Activated CD8-positive, alpha-beta T cell treated with anti-CD3 and anti-CD28 coated beads for 36 hours (primary cell): Measurements from ENCODE around the gene ACTR3C. TPM values are rescaled to one million over a fixed set of nuclear protein-coding genes. Genes with fewer than 3 reads are reported as not detected.

Experiments
- ATAC-seq: fragments of 200-7000 bp; cut with Tn5 transposase; one replicate; pipeline ENCODE4 v1.10.0; 2021; ENCODE audit warnings: mild to moderate bottlenecking, moderate library complexity
- CTCF ChIA-PET: fragments of 350-600 bp; sonication (Branson Sonifier 250); formaldehyde crosslinking; loops from one replicate; lab custom pipeline; 2021; ENCODE audit warnings: antibody characterized with exemption; lab: Charles Lee
- POLR2A ChIA-PET: fragments of 350-600 bp; sonication (Branson Sonifier 250); formaldehyde crosslinking; loops from one replicate; lab custom pipeline; 2021; ENCODE audit warnings: antibody characterized with exemption; lab: Charles Lee
- DNase-seq: peaks from one replicate; pipeline ENCODE4 v3.0.0-alpha.2; 2020
- H3K27ac Mint-ChIP-seq: one replicate; pipeline ENCODE4 v1.8.0; 2021; ENCODE audit warnings: mild to moderate bottlenecking, mixed read lengths
- H3K27me3 Mint-ChIP-seq: one replicate; pipeline ENCODE4 v1.8.0; 2021; ENCODE audit warnings: mixed read lengths
- H3K36me3 Mint-ChIP-seq: one replicate; pipeline ENCODE4 v1.8.0; 2021; ENCODE audit warnings: low read depth, mixed read lengths
- H3K4me1 Mint-ChIP-seq: one replicate; pipeline ENCODE4 v1.8.0; 2021; ENCODE audit warnings: low read depth, mixed read lengths
- H3K4me3 Mint-ChIP-seq: one replicate; pipeline ENCODE4 v1.8.0; 2021; ENCODE audit warnings: mild to moderate bottlenecking, moderate library complexity, mixed read lengths
- H3K9me3 Mint-ChIP-seq: one replicate; pipeline ENCODE4 v1.8.0; 2021; ENCODE audit warnings: mixed read lengths
- intact Hi-C: fragments of 100-400 bp; cut with micrococcal nuclease; formaldehyde crosslinking; loops from one replicate; pipeline ENCODE4 v1.10.0; 2022
- total RNA-seq, 2 experiments: library from RNA; stranded (reverse); gene quantifications; one replicate each; pipeline ENCODE4 v1.2.3, GENCODE V29; 2021
- TF ChIP-seq, protein P1 (sequence below): fragments of 200-600 bp; IDR thresholded peaks from one replicate; pipeline ENCODE4 v1.8.0; 2022; ENCODE audit warnings: antibody characterized with exemption, mild to moderate bottlenecking

The ACTR3C gene
- total RNA-seq, 2 experiments from 2014 or later = 2.6 to 2.9 TPM

DNA sequence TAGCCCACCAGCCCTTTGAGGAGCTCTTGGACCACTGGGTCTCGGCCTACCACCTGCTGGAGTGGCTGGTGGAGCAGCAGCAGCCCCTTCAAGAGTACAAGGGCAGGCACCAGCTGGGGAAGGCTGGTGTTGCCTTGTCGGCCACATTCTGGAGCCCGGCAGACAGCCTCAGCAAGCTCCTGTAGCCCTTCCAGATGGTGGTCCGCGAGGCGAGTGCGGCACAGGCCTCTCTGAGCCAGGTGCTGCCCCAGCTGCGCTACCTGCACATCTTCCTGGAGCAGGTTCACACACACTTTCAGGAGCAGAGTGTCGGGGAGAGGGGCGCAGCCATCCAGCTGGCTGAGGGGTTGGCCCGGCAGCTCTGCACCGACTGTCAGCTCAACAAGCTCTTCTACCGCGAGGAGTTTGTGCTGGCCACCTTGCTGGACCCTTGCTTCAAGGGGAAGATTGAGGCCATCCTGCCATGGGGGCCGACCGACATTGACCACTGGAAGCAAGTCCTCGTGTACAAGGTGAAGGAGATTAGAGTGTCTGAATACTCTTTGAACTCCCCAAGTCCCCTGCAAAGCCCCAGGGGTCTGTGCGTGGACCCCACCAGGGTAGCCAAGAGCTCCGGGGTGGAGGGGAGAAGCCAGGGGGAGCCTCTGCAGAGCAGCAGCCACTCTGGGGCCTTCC, 7.0 kb upstream of the ACTR3C start:
- DNase-seq (no peak), ATAC-seq (no peak)
- ChIA-PET POLR2A (interaction anchor here (0.8 to 1.6 kb wide), 3 partner anchors 28 to 76 kb away, joined by 3 to 4 read pairs (median 4); no protein-coding TSS in a partner anchor), CTCF (no interaction called here)
- Mint-ChIP-seq H3K4me1 (peaks cover 11% of the 10 kb centered on the region), H3K4me3 (no peak overlapping the region), H3K36me3 (peaks cover 34% of the 10 kb centered on the region), H3K9me3 (no peaks in the 10 kb centered on the region), H3K27me3 (no peaks in the 10 kb centered on the region), H3K27ac (no peak overlapping the region)
- TF ChIP-seq, protein P1, sequence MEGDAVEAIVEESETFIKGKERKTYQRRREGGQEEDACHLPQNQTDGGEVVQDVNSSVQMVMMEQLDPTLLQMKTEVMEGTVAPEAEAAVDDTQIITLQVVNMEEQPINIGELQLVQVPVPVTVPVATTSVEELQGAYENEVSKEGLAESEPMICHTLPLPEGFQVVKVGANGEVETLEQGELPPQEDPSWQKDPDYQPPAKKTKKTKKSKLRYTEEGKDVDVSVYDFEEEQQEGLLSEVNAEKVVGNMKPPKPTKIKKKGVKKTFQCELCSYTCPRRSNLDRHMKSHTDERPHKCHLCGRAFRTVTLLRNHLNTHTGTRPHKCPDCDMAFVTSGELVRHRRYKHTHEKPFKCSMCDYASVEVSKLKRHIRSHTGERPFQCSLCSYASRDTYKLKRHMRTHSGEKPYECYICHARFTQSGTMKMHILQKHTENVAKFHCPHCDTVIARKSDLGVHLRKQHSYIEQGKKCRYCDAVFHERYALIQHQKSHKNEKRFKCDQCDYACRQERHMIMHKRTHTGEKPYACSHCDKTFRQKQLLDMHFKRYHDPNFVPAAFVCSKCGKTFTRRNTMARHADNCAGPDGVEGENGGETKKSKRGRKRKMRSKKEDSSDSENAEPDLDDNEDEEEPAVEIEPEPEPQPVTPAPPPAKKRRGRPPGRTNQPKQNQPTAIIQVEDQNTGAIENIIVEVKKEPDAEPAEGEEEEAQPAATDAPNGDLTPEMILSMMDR = no peak
- intact Hi-C loops = no loop called here

DNA sequence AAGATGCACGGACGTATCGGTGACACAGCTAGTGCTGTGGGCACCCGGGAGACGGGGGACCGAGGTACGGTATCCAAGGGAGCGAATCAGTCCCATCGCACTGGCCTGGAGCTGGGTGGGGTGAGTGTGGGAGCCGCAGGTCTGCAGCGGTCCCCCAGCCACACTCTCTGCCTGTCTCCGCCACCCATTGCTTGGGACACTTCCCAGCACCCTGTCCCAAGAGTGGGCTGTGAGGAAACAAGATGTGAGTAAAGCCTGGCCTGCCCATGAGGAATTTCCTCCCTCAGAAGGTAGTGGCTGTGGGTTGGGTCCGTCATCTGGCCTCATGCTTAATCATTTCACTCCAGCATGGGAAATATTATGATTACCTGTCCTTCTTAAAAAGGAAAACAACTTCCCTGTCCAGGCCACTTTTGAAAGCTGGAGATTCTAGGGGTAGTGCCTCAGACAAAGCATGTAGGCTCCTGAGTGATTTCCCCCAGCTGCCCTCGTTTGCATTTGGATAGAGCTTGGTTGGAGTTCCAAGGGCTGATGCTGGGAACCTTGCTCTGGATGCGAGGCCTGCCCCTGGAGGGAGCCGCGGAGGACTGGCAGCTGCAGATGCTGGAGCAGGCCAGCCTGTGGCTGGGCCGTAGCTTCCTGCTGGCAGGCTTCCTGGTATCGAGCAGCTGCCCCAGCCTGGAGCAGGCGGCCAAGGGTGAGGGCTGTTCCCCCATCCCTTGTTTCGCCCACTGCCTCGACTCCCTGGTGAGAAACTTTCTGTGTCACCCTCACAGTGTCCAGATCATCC, 6.2 kb upstream of the ACTR3C start:
- intact Hi-C loops = no loop called here
- H3K27ac Mint-ChIP-seq = no peak overlapping the region
- H3K4me3 Mint-ChIP-seq = no peak overlapping the region
- ATAC-seq (no peak), DNase-seq (no peak)
- peaks cover 19% of the 10 kb centered on the region for H3K4me1 Mint-ChIP-seq
- H3K9me3 Mint-ChIP-seq = no peaks in the 10 kb centered on the region
- ChIA-PET CTCF (no interaction called here), POLR2A (interaction anchor here (0.8 to 1.6 kb wide), 3 partner anchors 29 to 77 kb away, joined by 3 to 4 read pairs (median 4); no protein-coding TSS in a partner anchor)
- TF ChIP-seq, protein P1 = no peak
- no peaks in the 10 kb centered on the region for H3K27me3 Mint-ChIP-seq
- H3K36me3 Mint-ChIP-seq = peaks cover 42% of the 10 kb centered on the region

DNA sequence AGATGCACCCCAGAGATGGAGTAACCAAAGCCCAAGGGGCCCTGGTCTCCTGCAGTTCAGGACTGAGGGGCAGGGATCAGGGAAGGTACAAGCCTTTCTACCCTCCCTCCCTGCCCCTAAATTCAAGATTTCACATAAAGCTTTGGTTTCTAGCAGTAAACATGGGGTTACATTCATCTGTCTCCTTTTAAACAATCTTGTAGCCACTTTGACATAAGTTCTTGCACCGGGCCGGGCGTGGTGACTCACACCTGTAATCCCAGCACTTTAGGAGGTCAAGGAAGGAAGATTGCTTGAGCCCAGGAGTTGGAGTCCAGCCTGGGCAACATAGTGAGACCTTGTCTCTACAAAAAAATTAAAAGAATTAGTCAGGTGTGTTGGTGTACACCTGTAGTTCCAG, 4.0 kb upstream of the ACTR3C start:
- no peaks in the 10 kb centered on the region for H3K9me3 Mint-ChIP-seq
- ChIA-PET POLR2A (interaction anchor here (1.4 kb wide), 1 partner anchor 17 kb away, joined by 3 read pairs; no protein-coding TSS in a partner anchor), CTCF (interaction anchor here (1.2 kb wide), 1 partner anchor 30 kb away, joined by 3 read pairs; no protein-coding TSS in a partner anchor)
- H3K36me3 Mint-ChIP-seq = peaks cover 52% of the 10 kb centered on the region
- intact Hi-C loops = no loop called here
- TF ChIP-seq, protein P1 = no peak
- DNase-seq (no peak), ATAC-seq (no peak)
- no peak overlapping the region for H3K4me3 Mint-ChIP-seq
- no peak overlapping the region for H3K27ac Mint-ChIP-seq
- H3K4me1 Mint-ChIP-seq = peaks cover 26% of the 10 kb centered on the region
- H3K27me3 Mint-ChIP-seq = no peaks in the 10 kb centered on the region

DNA sequence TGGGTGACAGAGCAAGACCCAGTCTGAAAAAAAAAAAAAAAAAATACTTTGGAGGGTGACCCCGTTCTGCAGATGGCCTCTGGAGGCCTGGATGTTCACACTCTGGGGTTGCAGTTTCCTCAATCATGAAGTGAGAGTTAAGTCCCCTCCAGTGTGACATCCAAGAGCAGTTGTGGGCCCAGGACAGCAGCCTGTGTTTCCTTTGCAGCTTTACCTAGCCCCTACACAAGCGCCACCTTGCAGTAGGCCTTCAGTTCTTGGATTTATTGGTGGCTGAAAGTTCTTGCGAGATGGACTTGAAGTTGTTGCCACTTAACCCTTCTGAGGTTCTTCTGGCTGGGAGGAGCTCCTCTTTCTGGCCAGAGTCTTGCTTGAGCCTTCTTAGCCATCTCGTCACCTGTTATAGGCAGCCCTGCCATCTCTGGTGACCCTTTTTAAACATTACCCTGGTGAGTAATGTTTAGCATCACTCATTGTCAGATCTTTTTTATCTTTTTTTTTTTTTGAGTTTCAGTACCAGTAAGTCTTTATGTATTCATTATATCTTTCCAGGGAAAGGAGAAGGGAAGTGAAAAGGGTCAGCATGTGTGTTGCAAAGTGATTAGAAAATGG, 3.4 kb upstream of the ACTR3C start:
- peaks cover 56% of the 10 kb centered on the region for H3K36me3 Mint-ChIP-seq
- no peak overlapping the region for H3K27ac Mint-ChIP-seq
- no peak for DNase-seq
- ChIA-PET POLR2A (interaction anchor here (0.5 to 1.4 kb wide), 3 partner anchors 10 to 42 kb away, joined by 3 read pairs; partner anchors contain the start of gene REPIN1), CTCF (interaction anchor here (0.7 to 1.4 kb wide), 3 partner anchors 31 to 122 kb away, joined by 3 read pairs; a partner anchor contains a TSS)
- H3K9me3 Mint-ChIP-seq = no peaks in the 10 kb centered on the region
- TF ChIP-seq, protein P1 = no peak
- no peaks in the 10 kb centered on the region for H3K27me3 Mint-ChIP-seq
- peaks cover 32% of the 10 kb centered on the region for H3K4me1 Mint-ChIP-seq
- H3K4me3 Mint-ChIP-seq = no peak overlapping the region
- ATAC-seq = no peak
- intact Hi-C loops = no loop called here
